ENCODE measurements around the gene CHST3.

GRCh38 chr10:72031706-72032105 is 67.5 kb downstream of the CHST3 start:
- TF ChIP-seq, protein P1, sequence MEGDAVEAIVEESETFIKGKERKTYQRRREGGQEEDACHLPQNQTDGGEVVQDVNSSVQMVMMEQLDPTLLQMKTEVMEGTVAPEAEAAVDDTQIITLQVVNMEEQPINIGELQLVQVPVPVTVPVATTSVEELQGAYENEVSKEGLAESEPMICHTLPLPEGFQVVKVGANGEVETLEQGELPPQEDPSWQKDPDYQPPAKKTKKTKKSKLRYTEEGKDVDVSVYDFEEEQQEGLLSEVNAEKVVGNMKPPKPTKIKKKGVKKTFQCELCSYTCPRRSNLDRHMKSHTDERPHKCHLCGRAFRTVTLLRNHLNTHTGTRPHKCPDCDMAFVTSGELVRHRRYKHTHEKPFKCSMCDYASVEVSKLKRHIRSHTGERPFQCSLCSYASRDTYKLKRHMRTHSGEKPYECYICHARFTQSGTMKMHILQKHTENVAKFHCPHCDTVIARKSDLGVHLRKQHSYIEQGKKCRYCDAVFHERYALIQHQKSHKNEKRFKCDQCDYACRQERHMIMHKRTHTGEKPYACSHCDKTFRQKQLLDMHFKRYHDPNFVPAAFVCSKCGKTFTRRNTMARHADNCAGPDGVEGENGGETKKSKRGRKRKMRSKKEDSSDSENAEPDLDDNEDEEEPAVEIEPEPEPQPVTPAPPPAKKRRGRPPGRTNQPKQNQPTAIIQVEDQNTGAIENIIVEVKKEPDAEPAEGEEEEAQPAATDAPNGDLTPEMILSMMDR (IDR thresholded peaks at IDR 0.05): no peak
- no peak for TF ChIP-seq POLR2A (IDR thresholded peaks at IDR 0.05)
